GM18526 (cell line): Measurements from ENCODE around the gene GALR3.

Experiments used
- POLR2A ChIP-seq: IDR thresholded peaks from 3 replicates; pipeline ENCODE4 v1.6.1; 2011; ENCODE audit not compliant: insufficient read length; ENCODE audit errors: extremely low read depth

GALR3 gene

GRCh38 chr22:37811867-37812266, 11.3 kb upstream of the GALR3 start:
- no peak for TF ChIP-seq POLR2A

- no peak for TF ChIP-seq POLR2A
Measured at GRCh38 chr22:37812869-37813678, 10.1 kb upstream of the GALR3 start.

GRCh38 chr22:37815593-37815992, 7.6 kb upstream of the GALR3 start:
- no peak for TF ChIP-seq POLR2A

GRCh38 chr22:37816543-37817180, 6.5 kb upstream of the GALR3 start:
- TF ChIP-seq POLR2A, result no peak

- TF ChIP-seq POLR2A, result no peak
Measured at GRCh38 chr22:37817705-37818408, 5.3 kb upstream of the GALR3 start.

GRCh38 chr22:37818409-37819104, 4.6 kb upstream of the GALR3 start:
- TF ChIP-seq POLR2A, result no peak

- no peak for TF ChIP-seq POLR2A
Measured at GRCh38 chr22:37819105-37819433, 4.1 kb upstream of the GALR3 start.

- no peak for TF ChIP-seq POLR2A
Measured at GRCh38 chr22:37820350-37820749, 2.8 kb upstream of the GALR3 start.

- no peak for TF ChIP-seq POLR2A
Measured at GRCh38 chr22:37822079-37822833, 926 bp upstream of the GALR3 start.

GRCh38 chr22:37824674-37825641, 1.8 kb downstream of the GALR3 start:
- no peak for TF ChIP-seq POLR2A

GRCh38 chr22:37827056-37827455, 3.9 kb downstream of the GALR3 start:
- no peak for TF ChIP-seq POLR2A

- no peak for TF ChIP-seq POLR2A
Measured at GRCh38 chr22:37830093-37830842, 7.1 kb downstream of the GALR3 start.

- TF ChIP-seq POLR2A, result no peak
Measured at GRCh38 chr22:37831472-37831871, 8.3 kb downstream of the GALR3 start.
